ENCODE results near the gene TBC1D3C.
"Not testable (repeated sequence)": the region's sequence is repeated elsewhere in the genome, so short reads cannot be mapped to it uniquely, and the experiment has no call there.

The TBC1D3C gene

GRCh38 chr17:38068534-38068933 lies at the start of gene TBC1D3C:
TBC1D3C (minus strand) TSS chr17:38068634; CDS start chr17:38067066, 1,568 bp downstream.
- not testable (repeated sequence) for DNase-seq

GRCh38 chr17:38099262-38099661 lies 30.8 kb upstream of the TBC1D3C start:
- not testable (repeated sequence) for DNase-seq

- not testable (repeated sequence) for DNase-seq
Measured at GRCh38 chr17:38094059-38094694, 25.7 kb upstream of the TBC1D3C start.

GRCh38 chr17:38088120-38088519 lies 19.7 kb upstream of the TBC1D3C start:
- not testable (repeated sequence) for DNase-seq

GRCh38 chr17:38087344-38087743 lies 18.9 kb upstream of the TBC1D3C start:
- DNase-seq, result not testable (repeated sequence)

All from stimulated activated CD4-positive, alpha-beta T cell treated with anti-CD3 and anti-CD28 coated beads, Interleukin-2, amount 100 ng/mL, for 24 hours (primary cell).